ENCODE results near the gene COL6A3. TPM values are rescaled to one million over a fixed set of nuclear protein-coding genes. Genes with fewer than 3 reads are reported as not detected.

The COL6A3 gene
- total RNA-seq, 1 experiment from 2014 or later = 0.81 TPM

DNA sequence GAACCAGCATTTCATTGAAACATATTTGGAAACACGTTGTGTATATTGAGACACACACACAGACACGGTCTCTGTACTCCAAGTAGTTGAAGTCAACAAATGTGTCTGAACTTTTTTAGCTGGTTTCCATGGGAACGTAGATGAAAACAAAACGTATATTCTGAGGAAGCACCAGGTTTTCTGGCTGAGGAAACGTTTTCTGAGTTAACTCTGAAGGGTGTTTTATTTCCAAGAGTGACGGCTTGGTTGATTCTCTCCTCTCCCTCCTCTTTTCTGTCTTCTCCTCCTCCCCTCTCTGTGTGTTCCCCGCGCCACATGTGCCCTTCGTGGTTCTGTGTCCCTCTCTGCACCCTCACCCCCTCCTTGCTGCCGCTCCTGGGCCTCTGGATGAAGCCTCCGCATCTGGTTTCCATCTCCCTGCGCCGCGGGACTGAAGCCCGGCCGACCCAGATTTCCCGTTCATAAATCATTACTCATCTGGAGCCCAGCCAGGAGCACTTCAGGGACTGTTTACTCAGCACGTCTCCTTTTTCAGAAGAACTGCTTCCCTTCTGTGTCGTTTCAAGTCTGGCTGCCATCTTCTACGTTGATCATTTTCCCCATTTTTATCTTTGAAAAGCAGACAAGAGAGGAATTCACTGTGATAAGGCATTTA lies 122.7 kb downstream of the COL6A3 start:
- no peak overlapping the region for H2BK120ac ChIP-seq (ENCODE audit: low read depth, low read length, poor library complexity, severe bottlenecking)
- H2BK20ac ChIP-seq (ENCODE audit: low read depth, low read length, poor library complexity, severe bottlenecking) = no peak overlapping the region
- Mint-ChIP-seq H3K4me3 (no peak overlapping the region), H3K36me3 (ENCODE audit: insufficient read depth in 1 of 3, low read depth in 3 of 3) (no peaks in the 10 kb centered on the region), H3K27ac (no peak overlapping the region), H3K27me3 (ENCODE audit: low read depth) (no peaks in the 10 kb centered on the region; the same call in 1 of the 2 replicates), H3K9me3 (peaks cover 0 to 2% of the 10 kb centered on the region in 2 experiments; a peak in 3 of 5 replicates), H3K4me1 (peaks cover 2 to 6% of the 10 kb centered on the region in 2 experiments; a peak in 1 of 4 replicates)
- H2AFZ ChIP-seq (ENCODE audit: low read length) = no peak overlapping the region
- no peak overlapping the region for H3K9ac ChIP-seq (ENCODE audit: extremely low read depth, insufficient read length, low read length)
- H3K27ac ChIP-seq (ENCODE audit: insufficient read length, low read depth, low read length) = no peak overlapping the region
- no peaks in the 10 kb centered on the region for H4K20me1 ChIP-seq (ENCODE audit: control insufficient read depth, insufficient read depth, insufficient read length)
- H3K79me1 ChIP-seq (ENCODE audit: insufficient read depth, low read depth, low read length, poor library complexity, severe bottlenecking) = no peaks in the 10 kb centered on the region
- no peak overlapping the region for H3K4me2 ChIP-seq (ENCODE audit: insufficient read depth, insufficient read length, low read length)
- H4K5ac ChIP-seq (ENCODE audit: insufficient read length, low read depth, low read length) = no peak overlapping the region
- H3K4me1 ChIP-seq (ENCODE audit: insufficient read depth, low read length) = no peaks in the 10 kb centered on the region
- no peaks in the 10 kb centered on the region for H3K27me3 ChIP-seq (ENCODE audit: insufficient read depth, low read length)
- WGBS (ENCODE audit: extremely low coverage, insufficient read length, low lambda C conversion rate) = no CpG with 5 or more reads among the region's 20 CpGs
- H2AK5ac ChIP-seq (ENCODE audit: insufficient read length, low read length) = no peak overlapping the region
- no peak overlapping the region for H2BK15ac ChIP-seq (ENCODE audit: low read depth, low read length)
- H3K9me3 ChIP-seq (ENCODE audit: control insufficient read depth, low read depth, low read length) = no peaks in the 10 kb centered on the region
- no peak overlapping the region for H4K91ac ChIP-seq (ENCODE audit: insufficient read length, low read depth, low read length)
- no peak overlapping the region for H2BK5ac ChIP-seq (ENCODE audit: insufficient read length, low read length)
- H3K23ac ChIP-seq (ENCODE audit: insufficient read length, low read depth, low read length) = no peak overlapping the region
- H3K18ac ChIP-seq (ENCODE audit: insufficient read length, low read depth, low read length) = peak overlapping the region; percentile 11
- no peak overlapping the region for H3K56ac ChIP-seq (ENCODE audit: insufficient read length, low read depth, low read length)
- no peak overlapping the region for H2BK12ac ChIP-seq (ENCODE audit: insufficient read length, low read depth, low read length)
- H3K4ac ChIP-seq (ENCODE audit: low read depth, low read length) = no peak overlapping the region
- no peak for DNase-seq
- H3T11ph ChIP-seq (ENCODE audit: low read length) = no peak overlapping the region
- H3K14ac ChIP-seq (ENCODE audit: insufficient read depth, low read length) = no peak overlapping the region
- no peaks in the 10 kb centered on the region for H3K79me2 ChIP-seq (ENCODE audit: insufficient read depth, low read length)
- no peak overlapping the region for H4K8ac ChIP-seq (replicated peaks; ENCODE audit: insufficient read length, low read depth, low read length)
- TF ChIP-seq, protein P1, sequence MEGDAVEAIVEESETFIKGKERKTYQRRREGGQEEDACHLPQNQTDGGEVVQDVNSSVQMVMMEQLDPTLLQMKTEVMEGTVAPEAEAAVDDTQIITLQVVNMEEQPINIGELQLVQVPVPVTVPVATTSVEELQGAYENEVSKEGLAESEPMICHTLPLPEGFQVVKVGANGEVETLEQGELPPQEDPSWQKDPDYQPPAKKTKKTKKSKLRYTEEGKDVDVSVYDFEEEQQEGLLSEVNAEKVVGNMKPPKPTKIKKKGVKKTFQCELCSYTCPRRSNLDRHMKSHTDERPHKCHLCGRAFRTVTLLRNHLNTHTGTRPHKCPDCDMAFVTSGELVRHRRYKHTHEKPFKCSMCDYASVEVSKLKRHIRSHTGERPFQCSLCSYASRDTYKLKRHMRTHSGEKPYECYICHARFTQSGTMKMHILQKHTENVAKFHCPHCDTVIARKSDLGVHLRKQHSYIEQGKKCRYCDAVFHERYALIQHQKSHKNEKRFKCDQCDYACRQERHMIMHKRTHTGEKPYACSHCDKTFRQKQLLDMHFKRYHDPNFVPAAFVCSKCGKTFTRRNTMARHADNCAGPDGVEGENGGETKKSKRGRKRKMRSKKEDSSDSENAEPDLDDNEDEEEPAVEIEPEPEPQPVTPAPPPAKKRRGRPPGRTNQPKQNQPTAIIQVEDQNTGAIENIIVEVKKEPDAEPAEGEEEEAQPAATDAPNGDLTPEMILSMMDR (conservative IDR thresholded peaks at IDR 0.05) = no peak
- H3K23me2 ChIP-seq (ENCODE audit: insufficient read length, low read depth, low read length, poor library complexity, severe bottlenecking) = no peaks in the 10 kb centered on the region

Measured in H9 (cell line).